HFF-Myc (cell line): Measurements from ENCODE around the gene DAPL1.
"Not testable (repeated sequence)": the region's sequence is repeated elsewhere in the genome, so short reads cannot be mapped to it uniquely, and the experiment has no call there.

Experiments used
- DNase-seq: peaks from one replicate; pipeline ENCODE4 v3.0.0-alpha.2; 2011; ENCODE audit warnings: low read depth; ENCODE audit errors: extremely low read depth
- H3K4me3 ChIP-seq: replicated peaks from 2 replicates; pipeline ENCODE4 v1.5.1; 2011; ENCODE audit warnings: low read depth, mild to moderate bottlenecking, control low read depth, low read length
- TF ChIP-seq, protein P1 (sequence below): IDR thresholded peaks from 2 replicates; pipeline ENCODE4 v1.5.1; 2012; ENCODE audit warnings: mild to moderate bottlenecking, low read depth, low read length, control low read depth; ENCODE audit errors: missing control alignments

The DAPL1 gene

DNA sequence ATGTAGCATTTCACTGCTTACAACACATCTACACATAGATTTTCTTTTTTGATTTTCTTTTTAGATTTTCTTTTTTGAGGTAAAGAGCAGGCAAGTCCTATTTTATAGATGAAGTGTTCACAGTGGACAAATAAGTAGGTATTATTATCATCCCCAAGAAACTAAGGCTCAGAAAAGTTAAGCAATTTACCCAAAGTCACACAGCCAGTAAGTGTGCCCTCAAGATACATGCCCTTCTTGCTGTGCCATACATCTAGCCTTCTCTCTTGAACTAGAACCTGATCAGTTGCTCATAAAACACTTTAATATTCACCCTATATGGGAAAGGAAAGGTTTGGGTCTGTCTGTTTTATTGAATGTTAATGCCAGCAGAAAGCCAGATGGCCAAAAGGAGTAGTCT, 50.3 kb downstream of the DAPL1 start:
- DNase-seq = no peak
- TF ChIP-seq, protein P1, sequence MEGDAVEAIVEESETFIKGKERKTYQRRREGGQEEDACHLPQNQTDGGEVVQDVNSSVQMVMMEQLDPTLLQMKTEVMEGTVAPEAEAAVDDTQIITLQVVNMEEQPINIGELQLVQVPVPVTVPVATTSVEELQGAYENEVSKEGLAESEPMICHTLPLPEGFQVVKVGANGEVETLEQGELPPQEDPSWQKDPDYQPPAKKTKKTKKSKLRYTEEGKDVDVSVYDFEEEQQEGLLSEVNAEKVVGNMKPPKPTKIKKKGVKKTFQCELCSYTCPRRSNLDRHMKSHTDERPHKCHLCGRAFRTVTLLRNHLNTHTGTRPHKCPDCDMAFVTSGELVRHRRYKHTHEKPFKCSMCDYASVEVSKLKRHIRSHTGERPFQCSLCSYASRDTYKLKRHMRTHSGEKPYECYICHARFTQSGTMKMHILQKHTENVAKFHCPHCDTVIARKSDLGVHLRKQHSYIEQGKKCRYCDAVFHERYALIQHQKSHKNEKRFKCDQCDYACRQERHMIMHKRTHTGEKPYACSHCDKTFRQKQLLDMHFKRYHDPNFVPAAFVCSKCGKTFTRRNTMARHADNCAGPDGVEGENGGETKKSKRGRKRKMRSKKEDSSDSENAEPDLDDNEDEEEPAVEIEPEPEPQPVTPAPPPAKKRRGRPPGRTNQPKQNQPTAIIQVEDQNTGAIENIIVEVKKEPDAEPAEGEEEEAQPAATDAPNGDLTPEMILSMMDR = no peak
- no peak overlapping the region for H3K4me3 ChIP-seq

DNA sequence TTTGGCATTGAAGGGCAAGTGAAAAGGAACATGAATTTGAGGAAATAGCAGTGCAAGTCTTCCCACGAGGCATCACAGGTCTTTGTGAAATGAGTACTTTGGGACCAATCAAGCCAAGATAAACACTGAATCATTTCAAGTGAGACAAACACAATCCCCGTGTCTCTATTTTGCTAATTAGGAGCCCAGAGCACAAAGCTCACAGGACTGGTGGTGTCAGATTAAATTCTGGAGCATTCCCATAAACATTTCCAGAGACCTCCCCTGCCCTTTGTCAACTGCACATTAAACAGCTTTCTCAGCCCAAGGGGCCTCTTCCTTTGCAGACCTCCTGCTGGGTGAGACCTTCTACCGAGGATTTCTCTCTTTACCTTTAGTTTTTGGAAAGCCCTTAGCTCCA, 50.7 kb downstream of the DAPL1 start:
- no peak for DNase-seq
- no peak overlapping the region for H3K4me3 ChIP-seq
- TF ChIP-seq, protein P1 = no peak

DNA sequence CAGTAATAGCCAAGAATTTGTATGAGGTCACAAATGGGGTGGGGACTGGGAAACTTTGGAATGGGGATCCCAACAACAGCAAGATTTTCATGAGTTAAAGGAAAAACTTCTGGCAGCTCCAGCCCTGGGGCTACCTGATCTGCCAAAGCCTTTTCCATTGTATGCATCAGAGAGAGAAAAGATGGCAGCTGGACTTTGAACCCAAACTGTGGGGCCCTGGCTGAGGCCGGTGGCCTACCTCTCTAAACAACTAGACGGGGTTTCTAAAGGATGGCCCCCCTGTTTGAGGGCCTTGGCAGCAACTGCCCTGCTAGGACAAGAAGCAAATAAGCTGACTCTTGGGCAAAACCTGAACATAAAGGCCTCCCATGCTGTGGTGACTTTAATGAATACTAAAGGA, 52.4 kb downstream of the DAPL1 start:
- DNase-seq, H3K4me3 ChIP-seq: not testable (repeated sequence)

DNA sequence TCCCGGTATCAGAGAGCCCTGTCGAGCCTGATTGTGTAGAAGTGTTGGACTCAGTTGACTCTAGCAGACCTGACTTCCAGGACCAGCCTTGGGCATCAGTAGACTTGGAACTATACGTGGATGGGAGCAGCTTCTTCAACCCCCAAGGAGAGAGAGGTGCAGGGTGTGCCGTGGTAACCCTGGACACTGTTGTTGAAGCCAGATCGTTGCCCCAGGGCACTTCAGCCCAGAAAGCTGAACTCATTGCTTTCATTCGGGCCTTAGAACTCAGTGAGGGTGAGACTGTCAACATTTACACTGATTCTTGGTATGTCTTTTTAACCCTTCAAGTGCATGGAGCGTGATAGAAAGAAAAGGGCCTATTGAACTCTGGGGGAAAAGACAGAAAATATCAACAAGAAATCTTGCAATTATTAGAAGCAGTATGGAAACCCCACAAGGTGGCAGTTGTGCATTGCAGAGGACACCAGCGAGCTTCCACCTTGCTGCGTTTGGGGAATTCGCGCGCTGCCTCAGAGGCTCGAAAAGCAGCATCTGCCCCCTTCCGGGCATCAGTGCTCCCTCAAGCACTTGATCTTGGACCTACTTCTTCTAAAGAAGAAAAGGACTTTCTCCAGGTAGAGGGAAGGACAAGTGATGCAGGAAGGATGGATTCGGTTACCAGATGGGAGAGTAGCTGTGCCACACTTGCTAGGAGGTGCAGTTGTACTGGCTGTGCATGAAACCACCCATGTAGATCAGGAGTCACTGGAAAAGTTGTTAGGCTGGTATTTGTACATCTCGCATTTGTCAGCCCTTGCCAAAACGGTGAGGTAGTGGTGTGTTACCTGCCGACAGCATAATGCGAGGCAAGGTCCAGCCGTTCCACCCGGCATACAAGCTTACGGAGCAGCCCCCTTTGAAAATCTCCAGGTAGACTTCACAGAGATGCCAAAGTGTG, 53.2 kb downstream of the DAPL1 start:
- not testable (repeated sequence) for DNase-seq, H3K4me3 ChIP-seq

- DNase-seq, H3K4me3 ChIP-seq: not testable (repeated sequence)
These were observed 65.1 kb downstream of the DAPL1 start for GRCh38 chr2:158860179-158860578.

DNA sequence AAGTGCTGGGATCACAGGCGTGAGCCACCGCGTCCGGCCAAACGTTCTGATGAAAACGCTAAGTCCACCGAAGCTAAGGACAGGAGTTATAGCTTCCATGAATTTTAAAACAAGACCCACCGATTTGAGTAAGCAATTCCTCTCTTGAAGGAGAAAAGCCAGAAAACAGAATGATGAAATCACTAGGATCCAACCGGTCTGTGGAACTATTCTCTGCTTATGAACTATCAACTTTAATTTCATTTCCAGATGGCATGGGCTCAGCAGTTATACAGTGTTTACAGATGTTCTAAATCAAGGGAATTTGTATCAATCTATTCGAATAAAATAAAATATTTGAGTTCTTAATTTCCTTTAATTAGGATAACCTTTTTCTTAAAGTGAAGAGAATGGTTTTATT, 66.5 kb downstream of the DAPL1 start:
- not testable (repeated sequence) for H3K4me3 ChIP-seq, DNase-seq

DNA sequence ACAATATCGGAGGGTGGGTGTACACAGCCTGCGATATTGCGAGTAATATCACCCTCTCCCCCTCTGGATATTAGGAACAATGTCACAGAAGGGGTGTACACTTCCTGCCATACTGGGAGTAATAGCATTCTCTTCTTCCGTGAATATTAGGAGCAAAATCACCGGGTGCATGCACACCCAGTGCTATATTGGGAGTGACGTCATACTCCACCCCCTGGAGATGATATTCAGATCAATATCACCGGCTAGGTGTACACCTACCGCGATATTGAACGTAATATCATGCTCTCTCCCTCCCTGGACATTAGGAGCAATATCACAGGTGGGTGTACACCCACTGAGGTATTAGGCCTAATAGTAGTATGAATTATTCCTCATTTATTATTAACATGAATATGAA, 70.4 kb downstream of the DAPL1 start:
- DNase-seq, H3K4me3 ChIP-seq: not testable (repeated sequence)
